H9 (cell line): Measurements from ENCODE around the gene PTPN22. TPM values are rescaled to one million over a fixed set of nuclear protein-coding genes. Genes with fewer than 3 reads are reported as not detected.

Experiments
- DNase-seq: peaks from one replicate; pipeline ENCODE4 v3.0.0-alpha.2; 2017
- H2AFZ ChIP-seq: one replicate; pipeline ENCODE4 v1.6.1; 2013; ENCODE audit warnings: mild to moderate bottlenecking, low read length, control low read depth, moderate library complexity
- H2AK5ac ChIP-seq: 2 replicates; pipeline ENCODE4 v1.6.1; 2013; ENCODE audit warnings: low read length, control low read depth, mixed read lengths; ENCODE audit not compliant: insufficient read length
- H2BK120ac ChIP-seq: one replicate; pipeline ENCODE4 v1.6.1; 2013; ENCODE audit warnings: low read depth, mild to moderate bottlenecking, low read length, control low read depth, inconsistent platforms; ENCODE audit not compliant: poor library complexity, severe bottlenecking
- H2BK12ac ChIP-seq: 2 replicates; pipeline ENCODE4 v1.6.1; 2013; ENCODE audit warnings: low read length, control low read depth, mixed read lengths, low read depth; ENCODE audit not compliant: insufficient read length
- H2BK15ac ChIP-seq: 2 replicates; pipeline ENCODE4 v1.6.1; 2013; ENCODE audit warnings: low read depth, low read length, control low read depth
- H2BK20ac ChIP-seq: one replicate; pipeline ENCODE4 v1.6.1; 2013; ENCODE audit warnings: low read depth, mild to moderate bottlenecking, low read length, control low read depth, inconsistent platforms; ENCODE audit not compliant: poor library complexity, severe bottlenecking
- H2BK5ac ChIP-seq: 2 replicates; pipeline ENCODE4 v1.6.1; 2013; ENCODE audit warnings: low read length, control low read depth, mixed read lengths; ENCODE audit not compliant: insufficient read length
- H3K14ac ChIP-seq: 2 replicates; pipeline ENCODE4 v1.6.1; 2013; ENCODE audit warnings: low read length, control low read depth; ENCODE audit not compliant: insufficient read depth
- H3K18ac ChIP-seq: 2 replicates; pipeline ENCODE4 v1.6.1; 2013; ENCODE audit warnings: low read depth, mild to moderate bottlenecking, mixed read lengths, low read length, control low read depth; ENCODE audit not compliant: insufficient read length
- H3K23ac ChIP-seq: 2 replicates; pipeline ENCODE4 v1.6.1; 2013; ENCODE audit warnings: low read length, control low read depth, mixed read lengths, low read depth; ENCODE audit not compliant: insufficient read length
- H3K23me2 ChIP-seq: 2 replicates; pipeline ENCODE4 v1.6.1; 2013; ENCODE audit warnings: low read depth, mild to moderate bottlenecking, mixed read lengths, low read length, control low read depth; ENCODE audit not compliant: insufficient read length, poor library complexity, severe bottlenecking
- H3K27ac ChIP-seq: 2 replicates; pipeline ENCODE4 v1.5.1; 2013; ENCODE audit warnings: low read length, control low read depth, mixed read lengths, low read depth; ENCODE audit not compliant: insufficient read length
- H3K27me3 ChIP-seq: 2 replicates; pipeline ENCODE4 v1.6.1; 2013; ENCODE audit warnings: low read length, control low read depth, inconsistent platforms; ENCODE audit not compliant: insufficient read depth
- H3K4ac ChIP-seq: 2 replicates; pipeline ENCODE4 v1.6.1; 2013; ENCODE audit warnings: low read depth, mild to moderate bottlenecking, control low read depth, inconsistent platforms, low read length, moderate library complexity
- H3K4me1 ChIP-seq: 2 replicates; pipeline ENCODE4 v1.6.1; 2013; ENCODE audit warnings: low read length, control low read depth, inconsistent platforms; ENCODE audit not compliant: insufficient read depth
- H3K4me2 ChIP-seq: 2 replicates; pipeline ENCODE4 v1.6.1; 2013; ENCODE audit warnings: low read length, control low read depth, mixed read lengths; ENCODE audit not compliant: insufficient read length, insufficient read depth
- H3K56ac ChIP-seq: 2 replicates; pipeline ENCODE4 v1.6.1; 2013; ENCODE audit warnings: low read depth, mild to moderate bottlenecking, mixed read lengths, low read length, control low read depth; ENCODE audit not compliant: insufficient read length
- H3K79me1 ChIP-seq: 2 replicates; pipeline ENCODE4 v1.6.1; 2013; ENCODE audit warnings: low read depth, mild to moderate bottlenecking, moderate library complexity, low read length, control low read depth, inconsistent platforms; ENCODE audit not compliant: insufficient read depth, poor library complexity, severe bottlenecking
- H3K79me2 ChIP-seq: 2 replicates; pipeline ENCODE4 v1.6.1; 2013; ENCODE audit warnings: low read length, control low read depth, inconsistent platforms; ENCODE audit not compliant: insufficient read depth
- H3K9ac ChIP-seq: 2 replicates; pipeline ENCODE4 v1.6.1; 2013; ENCODE audit warnings: low read length, control low read depth, mixed read lengths; ENCODE audit not compliant: insufficient read length; ENCODE audit errors: extremely low read depth
- H3K9me3 ChIP-seq: one replicate; pipeline ENCODE4 v1.6.1; 2013; ENCODE audit warnings: low read depth, low read length, inconsistent platforms; ENCODE audit not compliant: control insufficient read depth
- H3T11ph ChIP-seq: one replicate; pipeline ENCODE4 v1.6.1; 2013; ENCODE audit warnings: mild to moderate bottlenecking, low read length, control low read depth, inconsistent platforms
- H4K20me1 ChIP-seq: one replicate; pipeline ENCODE4 v1.6.1; 2013; ENCODE audit not compliant: control insufficient read depth, insufficient read length, insufficient read depth
- H4K5ac ChIP-seq: 2 replicates; pipeline ENCODE4 v1.6.1; 2013; ENCODE audit warnings: low read depth, mild to moderate bottlenecking, mixed read lengths, low read length, control low read depth; ENCODE audit not compliant: insufficient read length
- H4K8ac ChIP-seq: replicated peaks from 2 replicates; pipeline ENCODE4 v1.6.1; 2013; ENCODE audit warnings: low read length, control low read depth, mixed read lengths, low read depth; ENCODE audit not compliant: insufficient read length
- H4K91ac ChIP-seq: 2 replicates; pipeline ENCODE4 v1.6.1; 2013; ENCODE audit warnings: low read depth, mild to moderate bottlenecking, moderate library complexity, mixed read lengths, low read length, control low read depth; ENCODE audit not compliant: insufficient read length
- H3K27ac Mint-ChIP-seq, 3 experiments: 2 replicates in 2 of 3; 3 replicates in 1 of 3; pipeline ENCODE4 v1.8.0; 2020 to 2021; ENCODE audit warnings: mixed read lengths in 3 of 3, mild to moderate bottlenecking in 1 of 3, moderate library complexity in 1 of 3
- H3K27me3 Mint-ChIP-seq: 2 replicates; pipeline ENCODE4 v1.8.0; 2021; ENCODE audit warnings: low read depth, mild to moderate bottlenecking, moderate library complexity, mixed read lengths
- H3K36me3 Mint-ChIP-seq, 3 experiments: 2 replicates in 2 of 3; 3 replicates in 1 of 3; pipeline ENCODE4 v1.8.0; 2020 to 2021; ENCODE audit warnings: low read depth in 3 of 3, mixed read lengths in 3 of 3; ENCODE audit not compliant: insufficient read depth in 1 of 3
- H3K4me1 Mint-ChIP-seq, 2 experiments: 2 replicates each; pipeline ENCODE4 v1.8.0; 2020; ENCODE audit warnings: mixed read lengths in 2 of 2
- H3K4me3 Mint-ChIP-seq, 2 experiments: 2 replicates in 1 of 2; 3 replicates in 1 of 2; pipeline ENCODE4 v1.8.0; 2020 to 2021; ENCODE audit warnings: mild to moderate bottlenecking in 2 of 2, mixed read lengths in 2 of 2, moderate library complexity in 1 of 2
- H3K9me3 Mint-ChIP-seq, 2 experiments: 2 replicates in 1 of 2; 3 replicates in 1 of 2; pipeline ENCODE4 v1.8.0; 2020; ENCODE audit warnings: mild to moderate bottlenecking in 2 of 2, mixed read lengths in 2 of 2, moderate library complexity in 1 of 2
- WGBS: extraction: QIAGEN DNeasy Blood & Tissue Kit; methylation state at CpG from one replicate; pipeline ENCODE4 v1.1.7; 2013; ENCODE audit warnings: missing lambda C conversion rate, low lambda C conversion rate, mixed read lengths; ENCODE audit not compliant: insufficient read length; ENCODE audit errors: extremely low coverage; 5-methylcytosine and 5-hydroxymethylcytosine counted together
- total RNA-seq: library from RNA; stranded (reverse); gene quantifications from 2 replicates; pipeline ENCODE4 v1.2.1, GENCODE V29; 2021
- TF ChIP-seq, protein P1 (sequence below): fragments of 200-600 bp; sonication (generic); conservative IDR thresholded peaks from 3 replicates; pipeline ENCODE4 v1.8.0; 2021; ENCODE audit warnings: antibody characterized with exemption, mild to moderate bottlenecking

PTPN22 gene
- total RNA-seq, 1 experiment from 2014 or later: not detected

- Histone ChIP-seq H4K8ac (no peak overlapping the region), H3K56ac (no peak overlapping the region), H3K79me1 (no peaks in the 10 kb centered on the region), H2BK5ac (no peak overlapping the region), H3K18ac (no peak overlapping the region), H4K20me1 (no peaks in the 10 kb centered on the region), H3K9me3 (no peaks in the 10 kb centered on the region), H3K14ac (no peak overlapping the region), H3K4ac (no peak overlapping the region), H2AK5ac (no peak overlapping the region), H3K23ac (no peak overlapping the region), H3K23me2 (no peaks in the 10 kb centered on the region), H4K91ac (no peak overlapping the region), H3T11ph (no peak overlapping the region), H3K79me2 (no peaks in the 10 kb centered on the region), H3K4me2 (no peak overlapping the region), H4K5ac (no peak overlapping the region), H2BK20ac (no peak overlapping the region), H3K27ac (no peak overlapping the region), H2BK120ac (no peak overlapping the region), H2AFZ (no peak overlapping the region), H3K27me3 (no peaks in the 10 kb centered on the region), H2BK12ac (no peak overlapping the region), H3K4me1 (no peaks in the 10 kb centered on the region), H2BK15ac (no peak overlapping the region), H3K9ac (no peak overlapping the region)
- Mint-ChIP-seq H3K36me3 (peaks cover 3 to 11% (median 4%) of the 10 kb centered on the region in 3 experiments; a peak in 5 of 7 replicates), H3K9me3 (peaks cover 7 to 10% of the 10 kb centered on the region in 2 experiments; a peak in 3 of 5 replicates), H3K27ac (no peak overlapping the region), H3K27me3 (no peaks in the 10 kb centered on the region), H3K4me1 (no peaks in the 10 kb centered on the region), H3K4me3 (peak overlapping the region in 1 of 2 experiments; percentile 51; a peak in 1 of 5 replicates)
- WGBS: no CpG with 5 or more reads among the region's 3 CpGs
- TF ChIP-seq, protein P1, sequence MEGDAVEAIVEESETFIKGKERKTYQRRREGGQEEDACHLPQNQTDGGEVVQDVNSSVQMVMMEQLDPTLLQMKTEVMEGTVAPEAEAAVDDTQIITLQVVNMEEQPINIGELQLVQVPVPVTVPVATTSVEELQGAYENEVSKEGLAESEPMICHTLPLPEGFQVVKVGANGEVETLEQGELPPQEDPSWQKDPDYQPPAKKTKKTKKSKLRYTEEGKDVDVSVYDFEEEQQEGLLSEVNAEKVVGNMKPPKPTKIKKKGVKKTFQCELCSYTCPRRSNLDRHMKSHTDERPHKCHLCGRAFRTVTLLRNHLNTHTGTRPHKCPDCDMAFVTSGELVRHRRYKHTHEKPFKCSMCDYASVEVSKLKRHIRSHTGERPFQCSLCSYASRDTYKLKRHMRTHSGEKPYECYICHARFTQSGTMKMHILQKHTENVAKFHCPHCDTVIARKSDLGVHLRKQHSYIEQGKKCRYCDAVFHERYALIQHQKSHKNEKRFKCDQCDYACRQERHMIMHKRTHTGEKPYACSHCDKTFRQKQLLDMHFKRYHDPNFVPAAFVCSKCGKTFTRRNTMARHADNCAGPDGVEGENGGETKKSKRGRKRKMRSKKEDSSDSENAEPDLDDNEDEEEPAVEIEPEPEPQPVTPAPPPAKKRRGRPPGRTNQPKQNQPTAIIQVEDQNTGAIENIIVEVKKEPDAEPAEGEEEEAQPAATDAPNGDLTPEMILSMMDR: no peak
- DNase-seq: no peak
These were observed 21.2 kb downstream of the PTPN22 start for GRCh38 chr1:113850127-113850796.
